Measurements from ENCODE around the gene PSAT1.

Gene PSAT1

GRCh38 chr9:78314953-78315870 is 18.3 kb downstream of the PSAT1 start:
- DNase-seq (ENCODE audit: low read depth): no peak
- no peak overlapping the region for H3K4me3 ChIP-seq (ENCODE audit: low read length)
- TF ChIP-seq, protein P1, sequence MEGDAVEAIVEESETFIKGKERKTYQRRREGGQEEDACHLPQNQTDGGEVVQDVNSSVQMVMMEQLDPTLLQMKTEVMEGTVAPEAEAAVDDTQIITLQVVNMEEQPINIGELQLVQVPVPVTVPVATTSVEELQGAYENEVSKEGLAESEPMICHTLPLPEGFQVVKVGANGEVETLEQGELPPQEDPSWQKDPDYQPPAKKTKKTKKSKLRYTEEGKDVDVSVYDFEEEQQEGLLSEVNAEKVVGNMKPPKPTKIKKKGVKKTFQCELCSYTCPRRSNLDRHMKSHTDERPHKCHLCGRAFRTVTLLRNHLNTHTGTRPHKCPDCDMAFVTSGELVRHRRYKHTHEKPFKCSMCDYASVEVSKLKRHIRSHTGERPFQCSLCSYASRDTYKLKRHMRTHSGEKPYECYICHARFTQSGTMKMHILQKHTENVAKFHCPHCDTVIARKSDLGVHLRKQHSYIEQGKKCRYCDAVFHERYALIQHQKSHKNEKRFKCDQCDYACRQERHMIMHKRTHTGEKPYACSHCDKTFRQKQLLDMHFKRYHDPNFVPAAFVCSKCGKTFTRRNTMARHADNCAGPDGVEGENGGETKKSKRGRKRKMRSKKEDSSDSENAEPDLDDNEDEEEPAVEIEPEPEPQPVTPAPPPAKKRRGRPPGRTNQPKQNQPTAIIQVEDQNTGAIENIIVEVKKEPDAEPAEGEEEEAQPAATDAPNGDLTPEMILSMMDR (IDR thresholded peaks at IDR 0.05; ENCODE audit: insufficient read depth, low read depth, low read length, missing control alignments): no peak

DNA sequence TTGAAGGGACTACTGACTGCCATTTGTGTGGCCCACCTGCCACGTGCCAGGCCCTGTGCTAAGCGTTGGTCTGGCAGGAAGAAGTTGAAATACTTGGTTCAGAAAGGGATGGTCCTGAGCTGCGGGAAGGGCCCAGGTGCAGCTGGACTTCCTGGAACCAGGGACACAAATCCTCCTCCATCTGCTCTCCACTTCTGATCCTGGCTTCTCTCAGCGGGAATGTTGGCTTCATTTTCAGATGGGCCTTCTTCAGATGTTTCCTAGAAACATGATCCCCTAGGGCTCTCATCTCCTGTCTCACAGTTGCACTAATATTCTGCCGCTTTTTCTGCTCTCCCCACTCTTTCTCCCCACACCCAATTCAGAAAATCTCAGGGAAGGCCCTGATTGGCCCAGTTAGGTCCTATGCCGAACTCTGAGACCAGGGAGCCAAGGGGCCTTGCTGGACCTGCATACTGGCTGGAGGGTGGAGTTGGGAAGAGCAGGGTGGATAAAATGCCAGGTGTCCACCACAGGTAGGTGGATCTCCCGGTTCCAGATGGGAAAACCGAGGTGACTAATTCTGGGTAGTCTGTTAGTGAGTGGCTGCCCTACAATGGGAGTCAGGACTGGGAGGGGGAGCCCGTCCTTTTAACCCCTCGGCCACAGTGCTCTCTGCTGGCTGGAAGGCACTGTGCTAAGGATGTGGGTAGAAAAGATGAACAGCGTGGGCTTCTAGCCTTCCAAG is 19.4 kb downstream of the PSAT1 start:
- TF ChIP-seq, protein P1 (IDR thresholded peaks at IDR 0.05; ENCODE audit: insufficient read depth, low read depth, low read length, missing control alignments): no peak
- DNase-seq (ENCODE audit: low read depth): no peak

GRCh38 chr9:78319197-78320029 is 22.5 kb downstream of the PSAT1 start:
- DNase-seq (ENCODE audit: low read depth): no peak
- TF ChIP-seq, protein P1 (IDR thresholded peaks at IDR 0.05; ENCODE audit: insufficient read depth, low read depth, low read length, missing control alignments): no peak
- no peak overlapping the region for H3K4me3 ChIP-seq (ENCODE audit: low read length)

More for the DNA sequence above, 19.4 kb downstream of the PSAT1 start:
- no peak overlapping the region for H3K4me3 ChIP-seq (ENCODE audit: low read length)

DNA sequence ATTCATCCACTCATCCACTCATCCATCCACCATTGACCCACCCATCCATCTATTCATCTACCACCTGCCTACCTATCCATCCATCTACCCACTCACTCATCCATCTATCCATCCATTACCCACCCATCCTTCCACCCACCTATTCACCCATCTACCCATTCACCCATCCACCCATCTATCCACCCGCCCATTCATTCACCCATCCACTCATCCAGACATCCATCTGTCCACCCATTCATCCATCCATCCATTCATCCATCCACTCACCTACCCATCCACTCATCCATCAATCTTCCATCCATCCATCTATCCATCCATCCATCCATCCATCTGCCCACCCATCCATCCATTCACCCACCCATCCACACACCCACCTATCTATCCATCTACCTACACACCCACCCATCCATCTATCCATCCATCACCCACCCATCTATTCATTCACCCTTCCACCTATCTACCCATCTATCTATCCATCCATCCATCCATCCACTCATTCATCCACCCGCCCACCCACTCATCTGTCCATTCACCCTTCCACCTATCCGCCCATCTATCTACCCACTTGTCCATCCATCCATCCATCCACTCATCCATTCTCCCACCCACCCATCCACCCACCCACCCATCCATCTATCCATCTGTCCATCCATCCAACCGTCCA is 23.2 kb downstream of the PSAT1 start:
- TF ChIP-seq, protein P1 (IDR thresholded peaks at IDR 0.05; ENCODE audit: insufficient read depth, low read depth, low read length, missing control alignments): no peak
- DNase-seq (ENCODE audit: low read depth): no peak
- H3K4me3 ChIP-seq (ENCODE audit: low read length): no peak overlapping the region

GRCh38 chr9:78320875-78321496 is 24.1 kb downstream of the PSAT1 start:
- TF ChIP-seq, protein P1 (IDR thresholded peaks at IDR 0.05; ENCODE audit: insufficient read depth, low read depth, low read length, missing control alignments): no peak
- no peak for DNase-seq (ENCODE audit: low read depth)
- no peak overlapping the region for H3K4me3 ChIP-seq (ENCODE audit: low read length)

GRCh38 chr9:78321505-78321904 is 24.6 kb downstream of the PSAT1 start:
- H3K4me3 ChIP-seq (ENCODE audit: low read length): no peak overlapping the region
- TF ChIP-seq, protein P1 (IDR thresholded peaks at IDR 0.05; ENCODE audit: insufficient read depth, low read depth, low read length, missing control alignments): no peak
- no peak for DNase-seq (ENCODE audit: low read depth)

All from epithelial cell of esophagus (primary cell).